ENCODE data around the gene SLC45A3.

DNA sequence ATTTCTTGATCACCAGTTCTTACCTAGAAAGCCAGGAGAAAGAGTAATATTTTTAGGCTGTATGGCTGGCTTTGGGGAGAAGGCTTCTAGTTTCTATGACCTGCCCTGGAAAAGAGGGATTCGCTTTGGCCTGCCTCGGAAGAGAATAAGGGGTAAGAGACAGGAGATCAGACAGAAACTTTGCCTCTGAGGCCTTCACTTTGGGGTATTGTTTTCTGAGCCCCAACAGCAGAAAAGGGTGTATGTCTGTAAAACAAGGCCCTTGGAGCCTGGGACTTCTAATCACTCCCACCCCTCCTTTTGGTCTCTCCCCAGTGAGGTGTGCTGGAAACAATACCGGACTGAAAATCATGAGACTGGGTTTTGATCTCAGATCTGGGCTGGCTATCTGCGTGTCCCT, 5.1 kb downstream of the SLC45A3 start:
- TF ChIP-seq POLR2A (IDR thresholded peaks at IDR 0.05) (no peak), POLR2AphosphoS5 (IDR thresholded peaks at IDR 0.05) (no peak), EP300 (IDR thresholded peaks at IDR 0.05; ENCODE audit: low read depth) (no peak)
- TF ChIP-seq, protein P1, sequence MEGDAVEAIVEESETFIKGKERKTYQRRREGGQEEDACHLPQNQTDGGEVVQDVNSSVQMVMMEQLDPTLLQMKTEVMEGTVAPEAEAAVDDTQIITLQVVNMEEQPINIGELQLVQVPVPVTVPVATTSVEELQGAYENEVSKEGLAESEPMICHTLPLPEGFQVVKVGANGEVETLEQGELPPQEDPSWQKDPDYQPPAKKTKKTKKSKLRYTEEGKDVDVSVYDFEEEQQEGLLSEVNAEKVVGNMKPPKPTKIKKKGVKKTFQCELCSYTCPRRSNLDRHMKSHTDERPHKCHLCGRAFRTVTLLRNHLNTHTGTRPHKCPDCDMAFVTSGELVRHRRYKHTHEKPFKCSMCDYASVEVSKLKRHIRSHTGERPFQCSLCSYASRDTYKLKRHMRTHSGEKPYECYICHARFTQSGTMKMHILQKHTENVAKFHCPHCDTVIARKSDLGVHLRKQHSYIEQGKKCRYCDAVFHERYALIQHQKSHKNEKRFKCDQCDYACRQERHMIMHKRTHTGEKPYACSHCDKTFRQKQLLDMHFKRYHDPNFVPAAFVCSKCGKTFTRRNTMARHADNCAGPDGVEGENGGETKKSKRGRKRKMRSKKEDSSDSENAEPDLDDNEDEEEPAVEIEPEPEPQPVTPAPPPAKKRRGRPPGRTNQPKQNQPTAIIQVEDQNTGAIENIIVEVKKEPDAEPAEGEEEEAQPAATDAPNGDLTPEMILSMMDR (IDR thresholded peaks at IDR 0.05) = no peak

All from transverse colon (tissue), 4 donors.